Esophagus (tissue), 2 donors: ENCODE measurements around the gene STAC2. TPM values are rescaled to one million over a fixed set of nuclear protein-coding genes. Genes with fewer than 3 reads are reported as not detected.

Experiments used
- H3K27ac ChIP-seq, 2 donors: one replicate each; pipeline ENCODE4 v1.5.1; 2013; ENCODE audit warnings: low read depth in 2 of 2, mild to moderate bottlenecking in 2 of 2, inconsistent platforms in 1 of 2, low read length in 1 of 2, moderate library complexity in 1 of 2
- H3K27me3 ChIP-seq, 2 donors: one replicate each; pipeline ENCODE4 v1.6.1; 2013; ENCODE audit warnings: low read length in 2 of 2, control low read depth in 1 of 2, mild to moderate bottlenecking in 1 of 2; ENCODE audit not compliant: insufficient read depth in 2 of 2, control insufficient read depth in 1 of 2
- H3K36me3 ChIP-seq, 2 donors: one replicate each; pipeline ENCODE4 v1.6.1; 2013; ENCODE audit warnings: low read length in 1 of 2; ENCODE audit not compliant: control insufficient read depth in 2 of 2, insufficient read depth in 2 of 2
- H3K4me1 ChIP-seq, 2 donors: one replicate each; pipeline ENCODE4 v1.6.1; 2013; ENCODE audit warnings: low read length in 1 of 2; ENCODE audit not compliant: control insufficient read depth in 2 of 2, insufficient read depth in 2 of 2
- H3K4me3 ChIP-seq, 2 donors: one replicate each; pipeline ENCODE4 v1.5.1; 2013; ENCODE audit warnings: low read length in 2 of 2, mild to moderate bottlenecking in 2 of 2, low read depth in 1 of 2, moderate library complexity in 1 of 2
- H3K9me3 ChIP-seq, 2 donors: one replicate each; pipeline ENCODE4 v1.6.1; 2013; ENCODE audit warnings: mild to moderate bottlenecking in 2 of 2, low read depth in 1 of 2, low read length in 1 of 2, moderate library complexity in 1 of 2; ENCODE audit not compliant: control insufficient read depth in 2 of 2, insufficient read depth in 1 of 2
- WGBS, 2 donors: extraction: QIAGEN DNeasy Blood & Tissue Kit; methylation state at CpG; one replicate each; pipeline ENCODE4 v1.1.7; 2013; 5-methylcytosine and 5-hydroxymethylcytosine counted together
- polyA plus RNA-seq, 2 donors: library from polyadenylated mRNA; stranded (reverse); fragments of 200-250 nt; gene quantifications; one replicate each; pipeline ENCODE4 v1.2.3, GENCODE V29; 2013
- donor health status: healthy with polysubstance abuse.
- donor health status: Bipolar disorder and iron deficiency.

Gene STAC2
- polyA plus RNA-seq, 2 donors: 0.06 to 0.07 TPM

GRCh38 chr17:39212841-39213480, 12.8 kb downstream of the STAC2 start:
- WGBS, 2 donors: 46 to 58% methylated on average over 16 of the region's 16 CpGs
- Histone ChIP-seq H3K36me3 (no peaks in the 10 kb centered on the region), H3K4me3 (no peak overlapping the region), H3K27ac (peak overlapping the region in 1 of 2 donors; percentile 13), H3K4me1 (peaks cover 3 to 18% of the 10 kb centered on the region in 2 donors), H3K27me3 (no peaks in the 10 kb centered on the region), H3K9me3 (no peaks in the 10 kb centered on the region)

DNA sequence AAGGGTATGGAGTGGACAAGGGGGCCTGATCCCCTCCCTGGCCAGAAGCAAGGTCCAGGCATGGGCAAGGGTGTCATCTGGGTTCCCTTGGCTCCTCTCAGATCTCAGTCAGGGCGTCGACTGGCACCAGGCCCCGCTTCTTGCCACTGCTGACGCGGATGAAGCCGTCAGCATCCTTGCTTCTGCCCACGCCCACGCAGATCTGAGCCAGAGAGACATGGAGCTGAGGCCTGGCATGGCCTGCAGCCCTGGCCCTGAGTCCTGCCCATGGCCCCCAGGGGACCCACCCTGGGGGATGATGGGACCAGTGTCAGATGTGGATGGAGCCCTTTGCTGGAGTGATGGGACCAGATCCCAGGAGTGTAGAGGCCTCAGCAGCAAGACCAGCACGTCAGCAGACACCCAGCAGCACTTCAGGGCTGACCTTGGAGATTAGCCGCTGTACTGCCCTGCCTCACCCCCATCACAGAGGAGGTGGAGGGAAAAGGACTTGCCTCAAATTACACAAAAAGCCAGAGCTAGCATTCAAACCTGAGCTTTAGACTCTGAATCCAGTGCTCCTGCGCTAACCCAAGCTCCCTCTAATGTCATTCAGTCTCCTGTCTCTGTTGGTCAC, 13.4 kb downstream of the STAC2 start:
- H3K27me3 ChIP-seq: no peaks in the 10 kb centered on the region

GRCh38 chr17:39210093-39210434, 15.7 kb downstream of the STAC2 start:
- Histone ChIP-seq H3K4me3 (peak overlapping the region; percentile 22 to 31), H3K9me3 (no peaks in the 10 kb centered on the region), H3K4me1 (peaks cover 3 to 18% of the 10 kb centered on the region in 2 donors), H3K27me3 (no peaks in the 10 kb centered on the region), H3K36me3 (peaks cover 0 to 2% of the 10 kb centered on the region in 2 donors), H3K27ac (no peak overlapping the region)
- WGBS, 2 donors: 12 to 15% methylated on average over 22 of the region's 22 CpGs

More for the DNA sequence above, 13.4 kb downstream of the STAC2 start:
- Histone ChIP-seq H3K27ac (peak overlapping the region in 1 of 2 donors; percentile 13), H3K4me3 (no peak overlapping the region), H3K9me3 (no peaks in the 10 kb centered on the region), H3K4me1 (peaks cover 3 to 18% of the 10 kb centered on the region in 2 donors), H3K36me3 (no peaks in the 10 kb centered on the region)
- WGBS, 2 donors: 58 to 68% methylated on average over 11 of the region's 11 CpGs

- peaks cover 3 to 18% of the 10 kb centered on the region in 2 donors for H3K4me1 ChIP-seq
- 2 to 3% methylated on average over 35 to 39 of the region's 39 CpGs for WGBS, 2 donors
- H3K27me3 ChIP-seq: no peaks in the 10 kb centered on the region
- peak overlapping the region; percentile 22 to 31 for H3K4me3 ChIP-seq
- H3K27ac ChIP-seq: no peak overlapping the region
- peaks cover 1 to 4% of the 10 kb centered on the region in 2 donors for H3K36me3 ChIP-seq
- no peaks in the 10 kb centered on the region for H3K9me3 ChIP-seq
These were observed 16.2 kb downstream of the STAC2 start for GRCh38 chr17:39209317-39210092.

DNA sequence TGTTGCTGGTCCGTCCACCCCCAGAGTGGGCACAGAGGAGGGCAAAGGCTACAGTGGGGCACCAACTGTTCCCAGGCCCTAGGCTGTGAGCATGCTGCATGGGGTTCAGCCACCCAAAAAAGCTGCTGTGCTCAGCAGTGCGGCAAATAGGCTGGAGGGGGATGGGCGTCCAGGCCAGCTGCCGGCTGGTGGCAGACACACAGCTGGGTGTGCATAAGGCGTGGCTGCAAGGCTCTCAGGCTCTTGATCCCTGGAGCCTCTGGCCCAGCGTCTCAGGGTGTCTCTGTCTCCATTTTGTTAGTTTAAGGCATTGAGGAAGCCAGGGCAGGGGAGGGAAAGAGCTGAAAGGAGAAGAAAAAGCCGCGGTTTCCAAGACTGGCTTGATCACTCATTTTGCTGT, 16.9 kb downstream of the STAC2 start:
- peaks cover 3 to 18% of the 10 kb centered on the region in 2 donors for H3K4me1 ChIP-seq
- 44 to 49% methylated on average over 8 of the region's 8 CpGs for WGBS, 2 donors
- peaks cover 8 to 9% of the 10 kb centered on the region in 2 donors for H3K36me3 ChIP-seq
- H3K27me3 ChIP-seq: no peaks in the 10 kb centered on the region
- no peak overlapping the region for H3K27ac ChIP-seq
- H3K9me3 ChIP-seq: no peaks in the 10 kb centered on the region
- H3K4me3 ChIP-seq: no peak overlapping the region

DNA sequence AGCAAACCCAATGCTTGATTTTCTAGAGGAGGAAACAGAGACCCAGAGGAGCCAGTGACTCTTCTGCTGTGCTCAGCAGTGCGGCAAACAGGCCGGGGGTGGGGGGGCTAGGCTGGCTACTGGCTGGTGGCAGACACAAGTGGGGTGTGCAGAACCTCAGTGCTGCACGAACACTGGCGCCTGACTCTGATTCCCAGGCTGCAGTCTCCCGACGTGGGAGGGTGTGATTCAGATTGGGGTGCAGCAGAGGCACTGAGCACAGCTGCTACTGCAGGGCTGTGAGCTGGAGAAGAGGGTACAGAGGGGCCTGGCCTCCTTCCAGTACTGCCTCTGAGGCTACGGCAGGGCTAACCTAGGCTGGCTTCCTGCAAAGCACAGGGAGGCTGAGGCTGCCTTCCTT, 17.6 kb downstream of the STAC2 start:
- H3K4me1 ChIP-seq: peaks cover 3 to 18% of the 10 kb centered on the region in 2 donors
- H3K36me3 ChIP-seq: peaks cover 12 to 16% of the 10 kb centered on the region in 2 donors
- no peaks in the 10 kb centered on the region for H3K27me3 ChIP-seq
- no peak overlapping the region for H3K27ac ChIP-seq
- no peaks in the 10 kb centered on the region for H3K9me3 ChIP-seq
- 68 to 72% methylated on average over 7 of the region's 7 CpGs for WGBS, 2 donors
- no peak overlapping the region for H3K4me3 ChIP-seq

GRCh38 chr17:39205112-39205526, 20.6 kb downstream of the STAC2 start:
- Histone ChIP-seq H3K9me3 (no peaks in the 10 kb centered on the region), H3K27me3 (no peaks in the 10 kb centered on the region), H3K4me1 (peaks cover 2 to 14% of the 10 kb centered on the region in 2 donors), H3K36me3 (peaks cover 18 to 28% of the 10 kb centered on the region in 2 donors), H3K4me3 (no peak overlapping the region), H3K27ac (no peak overlapping the region)
- 78 to 82% methylated on average over 3 of the region's 3 CpGs for WGBS, 2 donors

GRCh38 chr17:39204245-39204644, 21.5 kb downstream of the STAC2 start:
- Histone ChIP-seq H3K27ac (no peak overlapping the region), H3K4me1 (peaks cover 2 to 5% of the 10 kb centered on the region in 2 donors), H3K27me3 (no peaks in the 10 kb centered on the region), H3K9me3 (no peaks in the 10 kb centered on the region), H3K36me3 (peaks cover 18 to 28% of the 10 kb centered on the region in 2 donors), H3K4me3 (no peak overlapping the region)
- WGBS, 2 donors: 81 to 85% methylated on average over 8 of the region's 8 CpGs

DNA sequence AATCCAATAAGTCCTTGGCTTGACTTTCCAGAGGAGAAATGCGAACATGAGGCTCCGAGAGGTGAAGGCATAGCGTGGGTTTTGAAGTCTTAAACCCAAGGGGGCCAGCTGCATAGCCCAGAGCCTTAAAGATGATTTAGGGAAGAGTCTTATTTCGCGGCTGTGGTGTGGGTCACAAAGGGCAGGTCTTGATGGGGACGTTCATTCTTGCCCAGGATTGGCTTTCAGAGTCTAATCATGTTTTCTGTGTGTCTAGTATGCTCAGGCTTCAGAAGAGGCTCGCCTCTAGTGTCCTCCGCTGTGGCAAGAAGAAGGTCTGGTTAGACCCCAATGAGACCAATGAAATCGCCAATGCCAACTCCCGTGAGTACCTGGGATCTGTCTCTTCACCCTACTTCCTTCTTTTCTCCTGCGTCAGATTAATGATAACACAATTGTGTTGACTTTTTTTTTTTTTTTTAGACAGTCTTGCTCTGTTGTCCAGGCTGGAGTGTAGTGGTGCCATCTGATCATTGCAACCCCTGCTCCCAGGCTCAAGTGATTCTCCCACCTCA, 24.7 kb downstream of the STAC2 start:
- Histone ChIP-seq H3K27me3 (no peaks in the 10 kb centered on the region), H3K4me3 (peak overlapping the region; percentile 95 to 97), H3K27ac (peak overlapping the region; percentile 85 to 93), H3K9me3 (no peaks in the 10 kb centered on the region), H3K36me3 (peaks cover 18 to 28% of the 10 kb centered on the region in 2 donors), H3K4me1 (peaks cover 2 to 6% of the 10 kb centered on the region in 2 donors)
- WGBS, 2 donors: 25 to 32% methylated on average over 11 of the region's 11 CpGs
